ENCODE measurements around the gene MAN1A2.
"Not testable (repeated sequence)": the region's sequence is repeated elsewhere in the genome, so short reads cannot be mapped to it uniquely, and the experiment has no call there.

Gene MAN1A2

GRCh38 chr1:117534995-117535467, 167.8 kb downstream of the MAN1A2 start:
- Mint-ChIP-seq H3K4me3 (no peak overlapping the region), H3K36me3 (ENCODE audit: insufficient read depth) (peaks cover 2% of the 10 kb centered on the region), H3K27me3 (no peaks in the 10 kb centered on the region), H3K4me1 (no peaks in the 10 kb centered on the region), H3K9me3 (no peaks in the 10 kb centered on the region), H3K27ac (ENCODE audit: low read depth) (no peak overlapping the region)
- peak; percentile 92 for ATAC-seq (replicated peaks; ENCODE audit: extremely low read depth, poor library complexity, severe bottlenecking)
- peak; percentile 25 to 28 for DNase-seq (ENCODE audit: low spot score in 2 of 2)

- peaks cover 2% of the 10 kb centered on the region for H3K36me3 Mint-ChIP-seq (ENCODE audit: insufficient read depth)
- no peaks in the 10 kb centered on the region for H3K9me3 Mint-ChIP-seq
- no peak for DNase-seq (ENCODE audit: low spot score in 2 of 2)
- H3K27ac Mint-ChIP-seq (ENCODE audit: low read depth) = no peak overlapping the region
- ATAC-seq (replicated peaks; ENCODE audit: extremely low read depth, poor library complexity, severe bottlenecking) = no peak
- no peaks in the 10 kb centered on the region for H3K27me3 Mint-ChIP-seq
- H3K4me1 Mint-ChIP-seq = no peaks in the 10 kb centered on the region
- no peak overlapping the region for H3K4me3 Mint-ChIP-seq
Measured at GRCh38 chr1:117535821-117536220, 168.6 kb downstream of the MAN1A2 start.

- ATAC-seq (replicated peaks; ENCODE audit: extremely low read depth, poor library complexity, severe bottlenecking) (no peak), DNase-seq (ENCODE audit: low spot score in 2 of 2) (no peak)
- Mint-ChIP-seq H3K27ac (ENCODE audit: low read depth) (no peak overlapping the region), H3K4me3 (no peak overlapping the region), H3K27me3 (no peaks in the 10 kb centered on the region), H3K4me1 (no peaks in the 10 kb centered on the region), H3K36me3 (ENCODE audit: insufficient read depth) (peaks cover 2% of the 10 kb centered on the region), H3K9me3 (no peaks in the 10 kb centered on the region)
Measured at GRCh38 chr1:117537291-117537920, 170.2 kb downstream of the MAN1A2 start.

- H3K36me3 Mint-ChIP-seq (ENCODE audit: insufficient read depth) = no peaks in the 10 kb centered on the region
- no peak for ATAC-seq (replicated peaks; ENCODE audit: extremely low read depth, poor library complexity, severe bottlenecking)
- H3K9me3 Mint-ChIP-seq = no peaks in the 10 kb centered on the region
Measured at GRCh38 chr1:117540532-117540931, 173.3 kb downstream of the MAN1A2 start.

GRCh38 chr1:117541003-117541402, 173.8 kb downstream of the MAN1A2 start:
- ATAC-seq (replicated peaks; ENCODE audit: extremely low read depth, poor library complexity, severe bottlenecking) (no peak), DNase-seq (ENCODE audit: low spot score in 2 of 2) (no peak)
- H3K27me3 Mint-ChIP-seq = no peaks in the 10 kb centered on the region
- H3K36me3 Mint-ChIP-seq (ENCODE audit: insufficient read depth) = no peaks in the 10 kb centered on the region
- H3K27ac Mint-ChIP-seq (ENCODE audit: low read depth) = no peak overlapping the region
- no peaks in the 10 kb centered on the region for H3K9me3 Mint-ChIP-seq
- H3K4me1 Mint-ChIP-seq = no peaks in the 10 kb centered on the region
- no peak overlapping the region for H3K4me3 Mint-ChIP-seq

More at GRCh38 chr1:117540532-117540931, 173.3 kb downstream of the MAN1A2 start:
- H3K4me3 Mint-ChIP-seq = no peak overlapping the region
- H3K4me1 Mint-ChIP-seq = no peaks in the 10 kb centered on the region
- no peak for DNase-seq (ENCODE audit: low spot score in 2 of 2)
- H3K27me3 Mint-ChIP-seq = no peaks in the 10 kb centered on the region
- H3K27ac Mint-ChIP-seq (ENCODE audit: low read depth) = no peak overlapping the region

GRCh38 chr1:117541585-117541984, 174.3 kb downstream of the MAN1A2 start:
- DNase-seq (ENCODE audit: low spot score in 2 of 2) (no peak), ATAC-seq (replicated peaks; ENCODE audit: extremely low read depth, poor library complexity, severe bottlenecking) (no peak)
- H3K36me3 Mint-ChIP-seq (ENCODE audit: insufficient read depth) = no peaks in the 10 kb centered on the region
- H3K9me3 Mint-ChIP-seq = no peaks in the 10 kb centered on the region
- no peaks in the 10 kb centered on the region for H3K4me1 Mint-ChIP-seq
- no peak overlapping the region for H3K4me3 Mint-ChIP-seq
- H3K27ac Mint-ChIP-seq (ENCODE audit: low read depth) = no peak overlapping the region
- no peaks in the 10 kb centered on the region for H3K27me3 Mint-ChIP-seq

GRCh38 chr1:117544509-117545109, 177.4 kb downstream of the MAN1A2 start:
- peaks cover 2% of the 10 kb centered on the region for H3K36me3 Mint-ChIP-seq (ENCODE audit: insufficient read depth)
- H3K4me1 Mint-ChIP-seq = no peaks in the 10 kb centered on the region
- no peak for ATAC-seq (replicated peaks; ENCODE audit: extremely low read depth, poor library complexity, severe bottlenecking)
- no peak overlapping the region for H3K4me3 Mint-ChIP-seq
- H3K27me3 Mint-ChIP-seq = no peaks in the 10 kb centered on the region
- no peak for DNase-seq (ENCODE audit: low spot score in 2 of 2)
- H3K9me3 Mint-ChIP-seq = no peaks in the 10 kb centered on the region
- no peak overlapping the region for H3K27ac Mint-ChIP-seq (ENCODE audit: low read depth)

- ATAC-seq (replicated peaks; ENCODE audit: extremely low read depth, poor library complexity, severe bottlenecking) (no peak), DNase-seq (ENCODE audit: low spot score in 2 of 2) (no peak)
- Mint-ChIP-seq H3K4me1 (no peaks in the 10 kb centered on the region), H3K27ac (ENCODE audit: low read depth) (no peak overlapping the region), H3K9me3 (no peaks in the 10 kb centered on the region), H3K36me3 (ENCODE audit: insufficient read depth) (peaks cover 2% of the 10 kb centered on the region), H3K4me3 (no peak overlapping the region), H3K27me3 (no peaks in the 10 kb centered on the region)
Measured at GRCh38 chr1:117546467-117546866, 179.2 kb downstream of the MAN1A2 start.

- H3K27me3 Mint-ChIP-seq = no peaks in the 10 kb centered on the region
- no peak overlapping the region for H3K27ac Mint-ChIP-seq (ENCODE audit: low read depth)
- H3K36me3 Mint-ChIP-seq (ENCODE audit: insufficient read depth) = peaks cover 3% of the 10 kb centered on the region
- DNase-seq (ENCODE audit: low spot score in 2 of 2) (no peak), ATAC-seq (replicated peaks; ENCODE audit: extremely low read depth, poor library complexity, severe bottlenecking) (no peak)
- H3K9me3 Mint-ChIP-seq = no peaks in the 10 kb centered on the region
- no peak overlapping the region for H3K4me3 Mint-ChIP-seq
- no peaks in the 10 kb centered on the region for H3K4me1 Mint-ChIP-seq
Measured at GRCh38 chr1:117553471-117553870, 186.2 kb downstream of the MAN1A2 start.

- Mint-ChIP-seq H3K4me3 (no peak overlapping the region), H3K27ac (ENCODE audit: low read depth) (no peak overlapping the region), H3K27me3 (no peaks in the 10 kb centered on the region)
Measured at GRCh38 chr1:117555806-117556205, 188.6 kb downstream of the MAN1A2 start.

GRCh38 chr1:117556341-117556740, 189.1 kb downstream of the MAN1A2 start:
- ATAC-seq (replicated peaks; ENCODE audit: extremely low read depth, poor library complexity, severe bottlenecking) = no peak
- Mint-ChIP-seq H3K4me3 (no peak overlapping the region), H3K9me3 (no peaks in the 10 kb centered on the region), H3K4me1 (no peaks in the 10 kb centered on the region), H3K27me3 (no peaks in the 10 kb centered on the region), H3K36me3 (ENCODE audit: insufficient read depth) (peaks cover 1% of the 10 kb centered on the region), H3K27ac (ENCODE audit: low read depth) (no peak overlapping the region)
- no peak for DNase-seq (ENCODE audit: low spot score in 2 of 2)

More at GRCh38 chr1:117555806-117556205, 188.6 kb downstream of the MAN1A2 start:
- no peak for ATAC-seq (replicated peaks; ENCODE audit: extremely low read depth, poor library complexity, severe bottlenecking)
- DNase-seq (ENCODE audit: low spot score in 2 of 2) = no peak
- H3K4me1 Mint-ChIP-seq = no peaks in the 10 kb centered on the region
- H3K36me3 Mint-ChIP-seq (ENCODE audit: insufficient read depth) = peaks cover 1% of the 10 kb centered on the region
- no peaks in the 10 kb centered on the region for H3K9me3 Mint-ChIP-seq

- ATAC-seq (replicated peaks; ENCODE audit: extremely low read depth, poor library complexity, severe bottlenecking) (no peak), DNase-seq (ENCODE audit: low spot score in 2 of 2) (no peak)
- Mint-ChIP-seq H3K27ac (ENCODE audit: low read depth) (no peak overlapping the region), H3K4me1 (no peaks in the 10 kb centered on the region), H3K4me3 (no peak overlapping the region), H3K36me3 (ENCODE audit: insufficient read depth) (peaks cover 1% of the 10 kb centered on the region), H3K9me3 (no peaks in the 10 kb centered on the region), H3K27me3 (no peaks in the 10 kb centered on the region)
Measured at GRCh38 chr1:117556976-117557375, 189.7 kb downstream of the MAN1A2 start.

- H3K4me1 Mint-ChIP-seq; H3K4me3 Mint-ChIP-seq; H3K9me3 Mint-ChIP-seq; ATAC-seq (replicated peaks; ENCODE audit: extremely low read depth, poor library complexity, severe bottlenecking); H3K36me3 Mint-ChIP-seq (ENCODE audit: insufficient read depth); H3K27ac Mint-ChIP-seq (ENCODE audit: low read depth); H3K27me3 Mint-ChIP-seq: not testable (repeated sequence)
- DNase-seq (ENCODE audit: low spot score in 2 of 2) = peak in 1 of 2 donors; percentile 10
Measured at GRCh38 chr1:117558451-117558850, 191.2 kb downstream of the MAN1A2 start.
